HG02973 (cell line): ENCODE measurements around the gene SFXN2.
A peak's percentile ranks its signal among the peaks of the same experiment; 100 is the strongest.
"Not testable (repeated sequence)": the region's sequence is repeated elsewhere in the genome, so short reads cannot be mapped to it uniquely, and the experiment has no call there.

Experiments
- ATAC-seq: cut with Tn5 transposase; IDR thresholded peaks from one replicate; pipeline ENCODE4 v1.9.1; 2021; ENCODE audit warnings: moderate library complexity; ENCODE audit not compliant: unreplicated experiment

SFXN2 gene

DNA sequence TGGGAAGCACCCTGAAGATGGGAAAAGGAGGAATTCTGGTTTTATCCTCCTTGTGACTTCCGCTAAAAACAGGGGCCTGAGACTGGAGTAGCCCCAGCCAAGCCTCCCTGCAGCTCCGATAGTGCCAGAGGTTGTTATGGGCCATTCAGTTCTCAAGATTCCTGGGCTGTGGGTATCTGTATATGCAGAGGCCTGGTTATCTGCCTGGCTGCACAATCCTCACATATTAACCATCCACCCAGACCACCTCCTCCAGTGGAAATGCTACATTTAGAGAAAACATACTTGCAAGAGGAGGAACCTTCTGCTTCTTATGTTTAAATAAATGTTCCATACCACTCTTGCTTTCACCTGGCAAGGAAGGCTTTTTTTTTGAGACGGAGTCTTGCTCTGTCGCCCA, 34.8 kb upstream of the SFXN2 start:
- no peak for ATAC-seq

DNA sequence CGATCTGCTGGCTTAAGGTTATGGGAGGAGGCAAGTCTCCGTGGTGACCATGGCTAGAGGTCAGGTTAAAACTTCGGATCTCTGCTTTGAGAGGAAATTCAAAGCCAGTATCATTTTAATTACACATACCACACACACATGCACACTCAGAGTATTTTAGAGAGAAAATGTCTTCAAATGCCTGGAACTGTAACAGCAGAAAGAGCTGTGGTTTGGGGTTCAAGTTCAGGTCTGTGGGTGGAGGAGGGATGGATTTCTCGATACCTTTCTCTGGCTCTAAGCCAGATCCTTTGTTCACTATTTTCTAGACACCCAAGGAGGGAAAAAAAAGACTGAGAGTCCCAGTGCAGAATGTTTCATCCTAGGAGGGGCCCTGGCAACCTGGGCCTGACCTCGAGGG, 32.7 kb upstream of the SFXN2 start:
- no peak for ATAC-seq

DNA sequence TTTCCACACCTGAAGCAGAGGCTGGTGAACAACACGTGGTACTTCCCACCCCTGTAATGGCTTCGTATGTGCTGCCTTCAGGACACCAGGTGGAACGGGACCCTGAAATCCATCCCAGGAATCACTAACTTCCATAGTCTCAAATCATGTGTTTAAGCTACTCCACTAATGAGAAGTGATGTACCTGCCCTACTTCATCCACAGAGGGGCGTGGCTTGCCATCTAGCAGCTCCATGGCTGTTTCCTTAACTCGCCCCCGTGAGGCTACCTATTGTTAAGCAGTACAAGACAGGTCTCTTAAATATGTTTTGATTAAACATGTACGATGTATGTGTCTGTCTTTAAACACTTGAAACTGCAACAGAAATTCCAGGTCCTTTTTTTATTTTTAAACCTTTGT, 32.0 kb upstream of the SFXN2 start:
- ATAC-seq = no peak

DNA sequence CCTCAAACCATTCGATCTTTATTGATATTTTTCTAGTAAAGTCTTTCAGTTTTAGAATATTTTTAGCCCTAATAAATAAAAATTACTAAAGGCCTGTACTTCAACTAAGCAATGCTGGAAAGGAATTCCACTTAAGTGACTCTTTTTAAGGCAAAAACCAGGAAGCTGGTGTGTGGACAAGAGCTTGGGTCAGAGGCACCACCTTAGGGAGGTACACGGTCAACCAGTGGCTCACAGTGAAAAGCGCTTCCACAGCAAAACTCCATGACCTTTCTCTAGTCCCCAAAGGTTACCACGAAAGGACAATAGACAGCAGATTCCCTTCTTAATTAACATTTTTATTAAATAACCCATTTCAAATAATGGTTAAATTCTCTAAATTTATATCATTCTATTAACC, 31.5 kb upstream of the SFXN2 start:
- ATAC-seq = no peak

DNA sequence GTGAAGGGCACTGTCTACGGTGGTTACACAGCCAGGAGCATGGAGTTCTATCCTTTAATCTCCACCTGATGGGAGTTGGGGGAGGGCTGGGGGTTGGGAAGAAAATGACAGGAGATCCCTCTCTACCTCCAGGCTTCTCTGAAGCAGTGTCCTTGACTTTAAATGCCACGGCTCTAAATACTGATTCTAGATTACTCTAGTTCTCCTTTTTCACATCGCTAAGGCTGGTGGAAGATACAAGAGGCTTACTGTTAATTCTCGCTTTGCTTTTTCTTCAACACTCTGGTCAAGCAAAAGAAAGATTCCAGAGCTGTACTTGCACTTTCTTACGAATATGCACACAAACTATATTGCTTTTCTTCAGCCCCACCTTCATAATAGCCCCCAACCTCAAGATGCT, 30.7 kb upstream of the SFXN2 start:
- no peak for ATAC-seq

DNA sequence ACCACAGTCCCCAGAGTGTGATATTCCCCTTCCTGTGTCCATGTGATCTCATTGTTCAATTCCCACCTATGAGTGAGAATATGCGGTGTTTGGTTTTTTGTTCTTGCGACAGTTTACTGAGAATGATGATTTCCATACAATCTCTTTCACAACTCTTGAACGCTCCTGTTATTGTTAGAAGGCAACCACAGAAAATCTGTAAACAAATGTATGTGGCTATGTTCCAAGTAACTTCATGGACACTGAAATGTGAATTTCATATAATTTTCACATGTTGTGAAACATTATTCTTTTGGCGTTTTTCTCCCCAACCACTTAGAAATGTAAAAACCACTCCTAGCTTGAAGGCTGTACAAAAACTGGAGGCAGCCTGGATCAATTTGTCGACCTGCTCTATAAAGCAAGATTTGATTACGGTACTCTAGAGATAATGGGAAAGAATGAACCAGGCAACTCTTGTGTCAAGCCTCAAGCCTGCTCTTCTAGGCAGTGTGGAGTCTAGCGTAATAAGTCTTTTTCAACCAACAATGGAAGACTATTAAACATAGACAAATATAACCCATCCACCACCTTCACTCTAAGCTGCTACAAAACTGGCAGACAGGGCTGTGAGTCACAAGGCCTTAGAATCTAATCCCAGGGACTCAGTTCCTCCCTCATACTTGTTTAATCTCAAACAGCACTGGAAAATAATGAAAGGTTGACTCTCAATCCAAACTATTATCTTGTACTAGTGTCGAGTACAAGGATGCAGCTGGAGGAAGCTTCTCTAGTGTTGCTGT, 23.0 kb upstream of the SFXN2 start:
- no peak for ATAC-seq

DNA sequence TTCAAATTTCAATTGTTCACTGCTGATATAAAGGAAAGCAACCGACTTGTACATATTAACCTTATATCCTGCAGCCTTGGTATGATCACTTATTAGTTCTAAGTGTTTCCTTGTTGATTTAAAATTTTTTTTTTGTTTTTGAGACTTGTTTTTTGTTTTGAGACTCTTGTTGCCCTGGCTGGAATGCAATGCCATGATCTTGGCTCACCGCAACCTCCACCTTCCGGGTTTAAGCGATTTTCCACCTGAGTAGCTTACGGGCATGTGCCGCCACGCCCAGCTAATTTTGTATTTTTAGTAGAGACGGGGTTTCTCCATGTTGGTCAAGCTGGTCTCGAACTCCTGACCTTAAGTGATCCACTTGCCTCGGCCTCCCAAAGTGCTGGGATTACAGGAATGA, 19.0 kb upstream of the SFXN2 start:
- not testable (repeated sequence) for ATAC-seq

DNA sequence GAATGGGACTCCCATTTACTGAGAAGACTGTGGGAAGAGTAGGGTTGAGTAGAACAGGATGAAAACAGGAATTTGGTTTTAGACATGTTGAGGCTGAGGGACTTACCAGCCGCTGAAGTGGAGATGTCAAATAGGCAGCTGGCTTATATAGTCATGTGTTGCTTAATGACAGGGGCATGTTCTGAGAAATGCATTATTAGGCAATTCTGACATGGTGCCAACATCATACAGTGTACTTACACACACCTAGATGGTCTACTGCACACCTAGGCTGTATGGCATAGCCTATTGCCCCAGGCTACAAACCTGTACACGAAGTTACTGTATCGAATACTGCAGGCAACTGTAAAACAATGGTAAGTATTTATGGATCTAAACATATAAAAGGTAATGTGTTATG, 17.7 kb upstream of the SFXN2 start:
- no peak for ATAC-seq

DNA sequence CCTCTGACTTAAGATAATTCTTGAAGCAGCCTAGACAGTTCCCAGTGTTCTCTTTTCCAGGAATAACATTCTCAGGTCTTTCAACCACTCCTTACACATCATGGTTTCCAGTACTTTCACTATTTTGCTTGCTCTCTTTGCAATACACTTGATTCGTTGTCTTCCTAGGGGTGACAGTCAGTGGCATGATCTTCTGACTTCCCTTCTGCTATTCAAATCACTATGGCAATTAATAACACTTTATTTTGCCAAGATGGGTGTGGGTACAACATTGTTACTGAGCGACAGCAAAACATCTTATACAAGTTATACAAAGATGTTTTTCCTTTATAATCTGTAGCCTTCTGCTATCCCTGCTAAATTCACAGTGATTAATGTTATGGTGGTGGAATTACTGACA, 15.5 kb upstream of the SFXN2 start:
- no peak for ATAC-seq

DNA sequence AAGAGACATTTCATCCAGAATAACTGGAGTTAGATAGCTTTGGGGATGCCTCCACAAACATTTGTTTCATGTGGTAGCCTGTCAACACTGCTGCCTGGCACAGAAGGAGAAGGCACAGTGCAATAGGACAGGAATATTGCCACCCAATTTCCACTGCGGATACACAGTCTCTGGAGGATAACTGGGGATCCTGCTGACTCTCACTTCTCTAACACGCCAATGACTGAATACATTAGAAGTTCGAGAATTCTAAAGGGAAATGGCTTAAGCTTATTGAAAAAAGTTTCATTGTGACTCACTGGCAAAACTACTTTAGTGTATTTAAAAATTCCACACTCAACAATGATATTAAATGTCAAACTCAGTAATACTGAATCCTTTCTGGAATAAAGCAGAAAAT, 13.2 kb upstream of the SFXN2 start:
- ATAC-seq = no peak

DNA sequence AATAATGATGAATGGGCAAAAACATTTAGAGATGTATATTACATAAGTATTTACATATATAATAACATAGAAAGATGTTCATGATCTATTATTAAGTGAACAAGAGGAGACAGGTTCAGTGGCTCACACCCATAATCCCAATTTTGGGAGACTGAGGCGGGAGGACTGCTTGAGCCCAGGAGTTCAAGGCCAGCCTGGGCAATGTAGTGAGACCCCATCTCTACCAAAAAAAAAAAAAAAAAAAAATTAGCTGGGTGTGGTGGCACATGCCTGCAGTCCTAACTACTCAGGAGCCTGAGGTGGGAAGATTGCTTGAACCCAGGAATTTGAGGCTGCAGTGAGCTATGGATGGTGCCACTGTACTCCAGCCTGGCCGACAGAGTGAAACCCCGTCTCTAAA, 12.6 kb upstream of the SFXN2 start:
- no peak for ATAC-seq

DNA sequence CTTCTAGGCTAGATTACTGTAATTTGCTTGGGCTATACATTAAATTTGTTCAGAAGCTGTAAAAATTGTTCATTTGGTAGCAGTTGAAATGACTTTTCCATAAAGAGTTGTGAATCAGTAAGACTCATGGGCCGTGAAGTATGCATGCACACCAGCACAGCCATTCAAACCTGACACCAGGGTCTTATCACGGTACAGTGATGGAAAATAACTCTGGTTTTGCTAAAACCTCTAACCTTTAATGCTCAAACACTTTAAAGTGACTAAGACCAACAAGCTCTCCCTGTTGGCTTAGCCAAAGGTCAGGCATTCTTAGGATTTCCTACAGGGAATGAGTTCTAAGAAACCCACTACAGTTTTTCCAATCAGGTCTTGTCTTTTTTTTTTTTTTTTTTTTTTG, 11.7 kb upstream of the SFXN2 start:
- no peak for ATAC-seq

DNA sequence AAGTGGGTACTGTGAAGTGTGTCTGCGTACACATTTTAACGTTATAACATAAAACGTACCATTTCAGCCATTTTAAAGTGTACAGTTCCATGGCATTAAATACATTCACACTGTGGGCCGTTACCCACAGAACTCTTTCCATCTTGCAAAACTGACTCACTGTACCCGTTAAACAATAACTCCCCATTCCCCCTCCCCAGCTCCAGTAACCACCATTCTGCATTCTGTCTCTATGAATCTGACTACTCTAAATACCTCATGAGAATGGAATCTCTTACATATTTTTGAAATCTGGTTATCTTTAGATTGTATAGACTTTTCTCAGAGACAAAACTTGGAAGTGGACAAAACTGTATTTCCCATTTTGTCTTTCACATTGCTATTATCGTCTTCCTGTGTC, 9.5 kb upstream of the SFXN2 start:
- no peak for ATAC-seq

DNA sequence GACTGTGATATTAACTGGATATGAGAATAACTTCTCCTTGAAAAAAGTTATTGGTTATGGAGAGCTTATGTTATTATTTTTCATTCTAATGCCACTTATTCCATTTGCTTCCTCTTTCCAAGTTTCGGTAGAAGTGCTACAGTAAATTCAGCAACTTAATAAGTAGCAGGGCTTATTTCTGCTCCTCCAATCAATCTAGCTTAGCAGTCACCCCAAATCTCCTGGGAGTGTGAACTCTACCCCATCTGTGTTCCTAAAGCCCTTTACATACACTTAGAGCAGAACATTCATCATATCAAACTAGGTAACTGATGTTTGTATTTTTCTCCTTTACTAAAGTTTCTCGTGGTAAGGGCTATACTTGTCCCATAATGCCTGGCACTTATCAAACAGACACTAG, 8.9 kb upstream of the SFXN2 start:
- no peak for ATAC-seq

DNA sequence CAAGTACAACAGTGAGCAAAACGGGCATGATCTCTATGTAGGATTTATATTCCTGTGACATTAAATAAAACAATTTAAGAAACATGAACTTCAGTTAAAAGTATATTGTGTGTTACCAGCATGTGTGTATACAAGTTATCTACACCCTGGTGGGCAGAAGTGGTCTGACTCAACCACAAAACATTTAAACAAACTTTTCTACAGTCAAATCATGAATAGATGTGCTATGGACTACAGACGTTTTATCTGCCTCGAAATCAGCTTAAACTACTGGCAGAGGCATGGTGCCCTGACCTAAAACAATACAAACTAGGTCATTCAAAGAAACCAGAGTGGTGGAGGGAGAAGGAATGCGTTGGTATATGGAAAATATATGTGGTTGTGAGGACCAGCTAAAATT, 3.8 kb upstream of the SFXN2 start:
- ATAC-seq = no peak

DNA sequence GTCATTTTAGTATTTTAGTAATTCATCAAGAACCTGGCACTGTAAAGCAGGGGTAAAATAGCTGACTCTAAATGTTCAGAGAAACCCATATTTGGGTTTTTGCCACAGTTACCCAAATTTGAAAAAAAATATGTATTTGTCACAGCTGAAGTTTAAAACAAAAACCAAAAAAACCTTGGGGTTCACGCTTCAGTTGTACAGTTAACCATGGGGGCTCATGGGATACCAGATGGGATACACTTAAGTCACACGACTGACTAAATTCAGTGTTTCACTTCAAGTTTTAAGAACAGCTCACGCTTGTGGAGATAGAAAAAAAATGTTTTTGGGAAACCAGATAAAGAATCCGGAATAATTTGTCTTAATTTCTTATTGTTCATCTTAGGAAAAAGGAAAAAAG, 2.3 kb upstream of the SFXN2 start:
- no peak for ATAC-seq

DNA sequence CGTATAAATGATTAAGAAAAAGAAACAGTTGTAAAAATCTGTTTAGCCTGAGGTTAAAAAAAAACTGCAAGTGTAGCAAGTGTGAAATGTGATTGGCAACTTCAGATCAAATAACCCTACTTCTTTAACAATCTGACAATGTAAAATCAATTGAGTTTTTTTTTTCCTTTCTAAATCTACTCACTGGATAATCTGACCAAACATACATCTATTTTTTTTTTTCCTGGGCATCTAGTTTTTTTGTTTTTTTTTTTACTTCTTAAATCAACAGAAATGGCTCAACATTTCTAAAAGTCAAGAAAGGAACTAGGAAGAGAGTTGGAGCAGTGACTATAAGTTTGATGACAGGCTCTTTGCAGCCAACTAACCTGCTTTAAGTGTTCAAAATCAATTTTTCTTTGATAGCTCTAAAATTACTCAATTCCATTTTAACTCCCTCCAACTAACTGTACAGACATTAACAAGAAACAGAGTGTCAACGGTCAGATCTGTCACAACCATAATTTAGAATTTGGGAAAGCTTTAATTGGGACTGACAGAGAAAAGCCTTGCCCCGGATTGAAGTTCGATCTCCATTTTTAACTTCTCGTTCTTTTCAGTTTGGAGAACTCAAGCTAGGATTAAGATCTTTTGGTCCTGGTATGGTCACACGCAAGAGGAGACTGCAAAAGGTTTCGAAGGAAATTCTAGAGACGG, 1.4 kb upstream of the SFXN2 start:
- ATAC-seq = no peak

DNA sequence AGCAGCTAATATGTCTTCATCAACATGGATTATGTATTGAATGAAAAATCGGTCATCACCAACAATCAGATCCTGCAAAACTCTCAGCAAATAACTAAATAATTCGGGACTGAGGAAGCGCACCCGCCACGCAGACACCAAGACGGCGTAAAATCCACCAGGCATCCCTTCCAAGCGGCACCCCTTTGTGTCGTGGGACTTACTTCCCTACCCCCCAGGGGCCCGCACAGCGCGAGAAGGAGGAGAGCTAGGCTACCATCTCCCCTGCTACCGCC, 960 bp upstream of the SFXN2 start:
- ATAC-seq = peak; percentile 37

DNA sequence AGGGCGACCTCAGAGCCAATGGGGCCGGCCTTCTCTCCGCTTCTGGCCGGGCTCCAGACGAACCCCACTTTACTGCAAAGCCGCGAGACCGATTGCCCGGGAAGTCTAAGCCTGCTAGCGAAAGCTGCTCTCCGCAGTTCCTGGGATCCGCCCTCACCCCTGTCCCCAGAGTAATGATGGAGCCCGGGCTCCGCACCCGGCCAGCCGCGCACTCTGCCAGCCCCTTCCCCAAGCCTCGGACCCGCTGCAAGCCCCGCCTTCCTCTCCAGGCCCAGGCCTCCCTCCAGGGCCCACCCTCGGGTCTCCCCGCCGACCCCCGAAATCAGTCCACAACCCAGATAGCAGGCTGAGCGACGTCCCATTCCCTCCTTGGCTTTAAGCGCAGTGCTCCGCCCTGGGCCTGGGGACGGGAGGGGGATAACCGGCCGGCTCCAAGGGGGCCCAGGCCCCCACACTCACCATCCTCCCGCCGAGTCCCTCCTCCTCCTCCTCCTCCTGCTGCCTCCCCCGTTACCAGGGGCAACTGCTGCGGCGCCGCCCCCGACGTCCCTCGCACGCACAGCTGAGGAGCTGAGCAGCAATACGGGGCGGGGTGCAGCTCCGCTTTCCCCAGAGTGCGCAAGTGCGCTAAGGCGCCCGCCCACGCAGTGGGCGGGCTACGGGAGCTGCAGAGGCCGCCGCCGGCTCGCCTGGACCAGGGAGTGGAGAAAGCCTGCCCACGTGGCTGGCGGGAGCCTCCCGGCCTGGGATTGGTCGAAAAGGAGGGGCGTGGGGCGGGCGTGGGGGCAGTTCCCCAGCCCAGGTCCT, 419 bp upstream of the SFXN2 start, which contains the start of gene ARL3:
Gene ARL3 (minus strand): TSS at position 584 of the 807 bp plus-strand sequence. CDS start 122 bp downstream, at position 462.
- peak; percentile 69 for ATAC-seq

DNA sequence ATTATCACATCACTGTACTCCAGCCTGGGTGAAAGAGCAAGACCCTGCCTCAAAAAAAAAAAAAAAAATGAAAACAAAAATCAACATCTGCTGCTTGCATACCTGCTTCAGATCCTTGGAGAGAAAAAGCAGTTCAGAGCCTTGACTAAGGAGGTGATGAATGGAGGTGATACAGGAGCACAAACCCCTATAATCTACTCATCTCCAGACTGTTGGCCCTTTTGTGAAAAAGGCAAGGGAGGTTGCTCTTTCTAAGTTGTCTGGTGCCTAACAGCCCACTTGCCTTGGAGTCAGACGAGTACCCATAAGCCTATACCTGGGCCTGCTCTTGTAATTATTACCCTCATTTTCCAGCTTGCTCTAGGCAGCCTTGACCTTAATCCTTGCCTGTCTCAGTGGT, 1.4 kb downstream of the SFXN2 start:
- ATAC-seq = no peak

DNA sequence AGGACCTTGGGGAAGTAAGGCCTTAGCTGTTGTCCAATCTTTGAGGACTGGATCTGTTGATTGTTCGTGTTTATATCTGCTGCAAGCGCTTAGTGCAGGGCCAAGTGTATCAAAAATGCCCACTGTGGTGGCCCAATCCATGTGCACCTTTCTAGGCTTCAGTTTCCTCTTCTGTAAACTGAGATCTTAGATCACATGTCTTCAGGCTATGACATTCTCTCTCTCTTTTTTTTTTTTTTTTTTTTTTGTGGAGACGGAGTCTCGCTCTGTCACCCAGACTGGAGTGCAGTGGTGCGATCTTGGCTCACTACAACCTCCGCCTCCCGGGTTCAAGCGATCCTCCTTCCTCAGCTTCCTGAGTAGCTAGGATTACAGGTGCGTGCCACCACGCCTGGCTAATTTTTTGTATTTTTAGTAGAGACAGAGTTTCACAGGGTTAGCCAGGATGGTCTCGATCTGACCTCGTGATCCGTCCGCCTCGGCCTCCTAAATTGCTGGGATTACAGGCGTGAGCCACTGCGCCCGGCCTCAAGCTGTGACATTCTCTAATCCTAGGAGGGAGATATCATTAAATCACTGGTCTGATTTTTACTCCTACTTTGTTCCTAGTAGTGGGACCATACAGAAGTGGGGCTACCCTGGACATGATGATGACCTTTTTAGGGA, 2.6 kb downstream of the SFXN2 start:
- not testable (repeated sequence) for ATAC-seq
